HepG2 (cell line): ENCODE results near the gene CCDC183. TPM values are rescaled to one million over a fixed set of nuclear protein-coding genes. Genes with fewer than 3 reads are reported as not detected.
A peak's percentile ranks its signal among the peaks of the same experiment; 100 is the strongest.

ENCODE experiments used
- AHR ChIP-seq: IDR thresholded peaks from 2 replicates; pipeline ENCODE4 v1.6.1; 2018; ENCODE audit warnings: missing genetic modification reagents, missing compliant biosample characterization
- ARID2 ChIP-seq: sonication (generic); formaldehyde crosslinking; IDR thresholded peaks from 2 replicates; pipeline ENCODE4 v1.8.1; 2022; ENCODE audit warnings: mild to moderate bottlenecking, missing genetic modification reagents, borderline replicate concordance
- ATM ChIP-seq: fragments of 450-650 bp; IDR thresholded peaks from 2 replicates; pipeline ENCODE4 v1.7.1; 2017; ENCODE audit warnings: mild to moderate bottlenecking, borderline replicate concordance
- CENPX ChIP-seq: sonication (generic); formaldehyde crosslinking; IDR thresholded peaks from 2 replicates; pipeline ENCODE4 v1.9.0; 2021; ENCODE audit warnings: mild to moderate bottlenecking, missing genetic modification reagents, moderate library complexity
- KDM5B ChIP-seq: sonication (generic); formaldehyde crosslinking; IDR thresholded peaks from 2 replicates; pipeline ENCODE4 v1.4.0; 2020; ENCODE audit warnings: missing genetic modification reagents, mild to moderate bottlenecking, borderline replicate concordance
- MTA3 ChIP-seq: sonication (generic); formaldehyde crosslinking; IDR thresholded peaks from 2 replicates; pipeline ENCODE4 v1.4.0; 2020; ENCODE audit warnings: missing genetic modification reagents
- NCOA1 ChIP-seq: sonication (generic); formaldehyde crosslinking; IDR thresholded peaks from 2 replicates; pipeline ENCODE4 v1.9.0; 2021; ENCODE audit warnings: missing genetic modification reagents
- NCOA5 ChIP-seq: sonication (generic); formaldehyde crosslinking; IDR thresholded peaks from 2 replicates; pipeline ENCODE4 v1.4.0; 2020; ENCODE audit warnings: missing genetic modification reagents
- RBFOX2 ChIP-seq: fragments of 200-400 bp; formaldehyde crosslinking; IDR thresholded peaks from 2 replicates; pipeline ENCODE4 v1.6.1; 2017; ENCODE audit warnings: low read depth, mild to moderate bottlenecking, low read length
- SMAD1 ChIP-seq: sonication (generic); formaldehyde crosslinking; IDR thresholded peaks from 2 replicates; pipeline ENCODE4 v1.4.0; 2020; ENCODE audit warnings: missing genetic modification reagents, low read depth, mild to moderate bottlenecking, borderline replicate concordance
- ZNF138 ChIP-seq: sonication (generic); formaldehyde crosslinking; IDR thresholded peaks from 2 replicates; pipeline ENCODE4 v1.5.0; 2020; ENCODE audit warnings: mild to moderate bottlenecking, low read depth, missing genetic modification reagents
- ZNF256 ChIP-seq: sonication (generic); formaldehyde crosslinking; conservative IDR thresholded peaks from 2 replicates; pipeline ENCODE4 v1.4.0; 2020; ENCODE audit warnings: missing genetic modification reagents
- ZNF263 ChIP-seq: sonication (generic); formaldehyde crosslinking; IDR thresholded peaks from 2 replicates; pipeline ENCODE4 v1.4.0; 2020; ENCODE audit warnings: missing genetic modification reagents
- ZNF33A ChIP-seq: sonication (generic); formaldehyde crosslinking; IDR thresholded peaks from 2 replicates; pipeline ENCODE4 v1.5.1; 2020; ENCODE audit warnings: missing genetic modification reagents, mild to moderate bottlenecking, moderate library complexity, borderline replicate concordance
- ZNF33B ChIP-seq: sonication (generic); formaldehyde crosslinking; IDR thresholded peaks from 2 replicates; pipeline ENCODE4 v1.5.1; 2020; ENCODE audit warnings: mild to moderate bottlenecking, missing genetic modification reagents
- ZNF367 ChIP-seq: sonication (generic); formaldehyde crosslinking; IDR thresholded peaks from 2 replicates; pipeline ENCODE4 v1.4.0; 2020; ENCODE audit warnings: missing genetic modification reagents, borderline replicate concordance
- ZNF430 ChIP-seq: sonication (generic); formaldehyde crosslinking; IDR thresholded peaks from 2 replicates; pipeline ENCODE4 v1.9.0; 2021; ENCODE audit warnings: mild to moderate bottlenecking, missing genetic modification reagents
- ZNF460 ChIP-seq: sonication (generic); formaldehyde crosslinking; IDR thresholded peaks from 2 replicates; pipeline ENCODE4 v1.5.1; 2020; ENCODE audit warnings: missing genetic modification reagents, mild to moderate bottlenecking, borderline replicate concordance
- ZNF550 ChIP-seq: sonication (generic); formaldehyde crosslinking; IDR thresholded peaks from 2 replicates; pipeline ENCODE4 v1.4.0; 2020; ENCODE audit warnings: mild to moderate bottlenecking, missing genetic modification reagents, borderline replicate concordance
- ZNF619 ChIP-seq: sonication (generic); formaldehyde crosslinking; IDR thresholded peaks from 2 replicates; pipeline ENCODE4 v1.4.0; 2020; ENCODE audit warnings: mild to moderate bottlenecking, missing genetic modification reagents
- ZNF737 ChIP-seq: sonication (generic); formaldehyde crosslinking; IDR thresholded peaks from 2 replicates; pipeline ENCODE4 v1.5.0; 2020; ENCODE audit warnings: missing genetic modification reagents, mild to moderate bottlenecking, borderline replicate concordance
- polyA plus RNA-seq, 8 experiments: library from polyadenylated mRNA; depleted of rRNA in 3 of 8; stranded (reverse) in 7 of 8; unstranded in 1 of 8; fragments of >200 nt; fragmentation: Illumina TruSeq in 4 of 8; extraction: Trizol in 4 of 8; gene quantifications; 2 replicates each; pipeline versions ENCODE4 v1.2.1 to v1.2.3, GENCODE V29; 2011 to 2016; ENCODE audit warnings: low read depth in 4 of 8, missing spikeins in 1 of 8, mixed read lengths in 1 of 8; ENCODE audit not compliant: insufficient read depth in 1 of 8
- total RNA-seq, 5 experiments: library from RNA; depleted of rRNA; stranded (reverse); fragments of >200 nt; fragmentation: Illumina TruSeq; extraction: Trizol; gene quantifications; 2 replicates each; pipeline ENCODE4 v1.2.3, GENCODE V29; 2016; ENCODE audit warnings: low read depth in 1 of 5
- TF ChIP-seq, protein P1 (sequence below): sonication (generic); formaldehyde crosslinking; IDR thresholded peaks from 2 replicates; pipeline ENCODE4 v1.9.0; 2021; ENCODE audit warnings: missing genetic modification reagents, borderline replicate concordance
- TF ChIP-seq, protein P2 (sequence below): sonication (generic); formaldehyde crosslinking; IDR thresholded peaks from 2 replicates; pipeline ENCODE4 v1.8.0; 2022; ENCODE audit warnings: missing genetic modification reagents, low read depth, mild to moderate bottlenecking, borderline replicate concordance
- TF ChIP-seq, protein P3 (sequence below): sonication (generic); formaldehyde crosslinking; IDR thresholded peaks from 2 replicates; pipeline ENCODE4 v1.4.0; 2020; ENCODE audit warnings: missing genetic modification reagents
- TF ChIP-seq, protein P4 (sequence below): sonication (generic); formaldehyde crosslinking; IDR thresholded peaks from 2 replicates; pipeline ENCODE4 v1.4.0; 2020; ENCODE audit warnings: missing genetic modification reagents
- TF ChIP-seq, protein P5 (sequence below): sonication (generic); formaldehyde crosslinking; IDR thresholded peaks from 2 replicates; pipeline ENCODE4 v1.4.0; 2020; ENCODE audit warnings: missing genetic modification reagents

CCDC183 gene
- total and polyA plus RNA-seq, 2 of the 13 experiments (the other 11 are each of a cell fraction or from before 2014, with no cell fraction given) = 5.0 to 66.4 TPM

DNA sequence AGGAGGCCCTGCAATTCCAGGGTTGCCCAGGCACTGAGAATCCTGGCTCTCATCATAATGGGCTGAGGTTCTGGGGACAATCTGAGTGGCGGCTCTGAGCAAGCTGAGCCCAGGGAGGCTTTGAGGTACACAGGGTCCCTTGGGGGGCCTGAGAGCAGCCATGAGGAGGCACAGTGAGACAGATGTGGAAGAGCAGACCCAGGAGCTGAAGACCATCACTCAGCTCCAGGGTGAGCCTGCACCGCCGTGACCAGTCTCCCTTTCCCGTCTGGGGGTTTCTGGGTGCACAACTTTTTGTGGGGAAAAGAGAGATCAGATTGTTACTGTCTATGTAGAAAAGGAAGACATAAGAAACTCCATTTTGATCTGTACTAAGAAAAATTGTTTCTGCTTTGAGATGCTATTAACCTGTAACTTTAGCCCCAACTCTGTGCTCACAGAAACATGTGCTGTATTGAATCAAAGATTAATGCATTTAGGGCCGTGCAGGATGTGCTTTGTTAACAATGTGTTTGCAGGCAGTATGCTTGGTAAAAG is at the start of gene CCDC183 (continued):
- peak; percentile 51; the same call in 1 of the 2 replicates for TF ChIP-seq KDM5B (CRISPR knock-in tag)
- no peak for TF ChIP-seq ZNF263 (CRISPR knock-in tag)
- TF ChIP-seq CENPX = no peak
- 0 out of 2 replicates have a peak, but pooled peaks have one; percentile 39 for TF ChIP-seq ZNF256
- no peak for TF ChIP-seq ATM
- TF ChIP-seq ZNF33A (CRISPR knock-in tag) = no peak
- no peak for TF ChIP-seq NCOA1 (CRISPR knock-in tag)
- no peak for TF ChIP-seq SMAD1 (CRISPR knock-in tag)
- TF ChIP-seq ZNF33B (CRISPR knock-in tag) = no peak
- TF ChIP-seq ZNF737 (CRISPR knock-in tag) = no peak
- TF ChIP-seq ZNF430 = no peak
- TF ChIP-seq ZNF138 (CRISPR knock-in tag) = no peak
- TF ChIP-seq, protein P1, sequence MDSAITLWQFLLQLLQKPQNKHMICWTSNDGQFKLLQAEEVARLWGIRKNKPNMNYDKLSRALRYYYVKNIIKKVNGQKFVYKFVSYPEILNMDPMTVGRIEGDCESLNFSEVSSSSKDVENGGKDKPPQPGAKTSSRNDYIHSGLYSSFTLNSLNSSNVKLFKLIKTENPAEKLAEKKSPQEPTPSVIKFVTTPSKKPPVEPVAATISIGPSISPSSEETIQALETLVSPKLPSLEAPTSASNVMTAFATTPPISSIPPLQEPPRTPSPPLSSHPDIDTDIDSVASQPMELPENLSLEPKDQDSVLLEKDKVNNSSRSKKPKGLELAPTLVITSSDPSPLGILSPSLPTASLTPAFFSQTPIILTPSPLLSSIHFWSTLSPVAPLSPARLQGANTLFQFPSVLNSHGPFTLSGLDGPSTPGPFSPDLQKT (CRISPR knock-in tag) = no peak
- no peak for TF ChIP-seq ZNF619 (CRISPR knock-in tag)
- TF ChIP-seq MTA3 = no peak
- TF ChIP-seq, protein P2, sequence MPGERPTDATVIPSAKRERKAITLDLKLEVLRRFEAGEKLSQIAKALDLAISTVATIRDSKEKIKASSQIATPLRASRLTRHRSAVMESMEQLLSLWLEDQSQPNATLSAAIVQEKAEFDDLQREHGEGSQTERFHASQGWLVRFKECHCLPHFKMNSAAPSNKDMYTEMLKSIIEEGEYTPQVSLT (CRISPR knock-in tag) = no peak
- TF ChIP-seq ZNF460 (CRISPR knock-in tag) = no peak
- TF ChIP-seq, protein P3, sequence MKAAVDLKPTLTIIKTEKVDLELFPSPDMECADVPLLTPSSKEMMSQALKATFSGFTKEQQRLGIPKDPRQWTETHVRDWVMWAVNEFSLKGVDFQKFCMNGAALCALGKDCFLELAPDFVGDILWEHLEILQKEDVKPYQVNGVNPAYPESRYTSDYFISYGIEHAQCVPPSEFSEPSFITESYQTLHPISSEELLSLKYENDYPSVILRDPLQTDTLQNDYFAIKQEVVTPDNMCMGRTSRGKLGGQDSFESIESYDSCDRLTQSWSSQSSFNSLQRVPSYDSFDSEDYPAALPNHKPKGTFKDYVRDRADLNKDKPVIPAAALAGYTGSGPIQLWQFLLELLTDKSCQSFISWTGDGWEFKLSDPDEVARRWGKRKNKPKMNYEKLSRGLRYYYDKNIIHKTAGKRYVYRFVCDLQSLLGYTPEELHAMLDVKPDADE (CRISPR knock-in tag) = no peak
- TF ChIP-seq ZNF550 (CRISPR knock-in tag) = no peak
- TF ChIP-seq, protein P4, sequence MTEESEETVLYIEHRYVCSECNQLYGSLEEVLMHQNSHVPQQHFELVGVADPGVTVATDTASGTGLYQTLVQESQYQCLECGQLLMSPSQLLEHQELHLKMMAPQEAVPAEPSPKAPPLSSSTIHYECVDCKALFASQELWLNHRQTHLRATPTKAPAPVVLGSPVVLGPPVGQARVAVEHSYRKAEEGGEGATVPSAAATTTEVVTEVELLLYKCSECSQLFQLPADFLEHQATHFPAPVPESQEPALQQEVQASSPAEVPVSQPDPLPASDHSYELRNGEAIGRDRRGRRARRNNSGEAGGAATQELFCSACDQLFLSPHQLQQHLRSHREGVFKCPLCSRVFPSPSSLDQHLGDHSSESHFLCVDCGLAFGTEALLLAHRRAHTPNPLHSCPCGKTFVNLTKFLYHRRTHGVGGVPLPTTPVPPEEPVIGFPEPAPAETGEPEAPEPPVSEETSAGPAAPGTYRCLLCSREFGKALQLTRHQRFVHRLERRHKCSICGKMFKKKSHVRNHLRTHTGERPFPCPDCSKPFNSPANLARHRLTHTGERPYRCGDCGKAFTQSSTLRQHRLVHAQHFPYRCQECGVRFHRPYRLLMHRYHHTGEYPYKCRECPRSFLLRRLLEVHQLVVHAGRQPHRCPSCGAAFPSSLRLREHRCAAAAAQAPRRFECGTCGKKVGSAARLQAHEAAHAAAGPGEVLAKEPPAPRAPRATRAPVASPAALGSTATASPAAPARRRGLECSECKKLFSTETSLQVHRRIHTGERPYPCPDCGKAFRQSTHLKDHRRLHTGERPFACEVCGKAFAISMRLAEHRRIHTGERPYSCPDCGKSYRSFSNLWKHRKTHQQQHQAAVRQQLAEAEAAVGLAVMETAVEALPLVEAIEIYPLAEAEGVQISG (CRISPR knock-in tag) = no peak
- TF ChIP-seq ARID2 (CRISPR knock-in tag) = peak; percentile 76; the same call in 1 of the 2 replicates
- TF ChIP-seq, protein P5, sequence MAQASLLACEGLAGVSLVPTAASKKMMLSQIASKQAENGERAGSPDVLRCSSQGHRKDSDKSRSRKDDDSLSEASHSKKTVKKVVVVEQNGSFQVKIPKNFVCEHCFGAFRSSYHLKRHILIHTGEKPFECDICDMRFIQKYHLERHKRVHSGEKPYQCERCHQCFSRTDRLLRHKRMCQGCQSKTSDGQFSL (CRISPR knock-in tag) = 0 out of 2 replicates have a peak, but pooled peaks have one; percentile 10
- TF ChIP-seq RBFOX2 = 0 out of 2 replicates have a peak, but pooled peaks have one; percentile 54
- no peak for TF ChIP-seq ZNF367
- no peak for TF ChIP-seq AHR (CRISPR knock-in tag)
- TF ChIP-seq NCOA5 (CRISPR knock-in tag) = no peak
